GM19043 (cell line): ENCODE data around the gene BIN2.
"Not testable (repeated sequence)": the region's sequence is repeated elsewhere in the genome, so short reads cannot be mapped to it uniquely, and the experiment has no call there.

Experiments used
- ATAC-seq: cut with Tn5 transposase; IDR thresholded peaks from one replicate; pipeline ENCODE4 v1.9.1; 2021; ENCODE audit warnings: low read depth; ENCODE audit not compliant: unreplicated experiment

The BIN2 gene

DNA sequence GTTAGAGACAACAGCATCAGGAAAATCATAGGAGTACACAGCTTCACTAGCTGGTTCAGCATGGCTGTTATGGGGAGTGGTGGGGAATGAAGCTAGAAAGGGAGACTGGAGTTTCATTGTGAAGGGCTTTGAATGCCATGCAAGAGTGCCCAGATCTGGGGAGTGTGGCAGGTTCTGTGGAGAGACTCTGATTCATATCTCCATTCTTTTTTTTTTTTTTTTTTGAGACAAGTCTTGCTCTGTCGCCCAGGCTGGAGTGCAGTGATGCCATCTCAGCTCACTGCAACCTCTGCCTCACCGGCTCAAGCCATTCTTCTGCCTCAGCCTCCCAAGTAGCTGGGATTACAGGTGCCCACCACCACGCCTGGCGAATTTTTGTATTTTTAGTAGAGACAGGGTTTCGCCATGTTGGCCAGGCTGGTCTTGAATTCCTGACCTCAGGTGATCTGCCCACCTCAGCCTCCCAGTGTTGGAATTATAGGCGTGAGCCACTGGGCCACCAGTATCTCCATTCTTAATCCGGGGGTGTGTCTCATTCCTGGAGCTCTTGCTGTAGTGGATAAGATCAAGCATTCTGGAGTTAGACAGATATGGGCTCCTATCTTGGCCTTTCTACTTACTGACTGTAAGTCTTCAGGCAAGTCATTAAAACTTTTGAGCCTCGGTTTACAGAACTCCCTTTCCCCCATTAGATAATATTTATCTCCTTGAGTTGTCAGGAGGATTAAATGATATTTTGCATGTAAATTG is 5.7 kb downstream of the BIN2 start:
- ATAC-seq: not testable (repeated sequence)

DNA sequence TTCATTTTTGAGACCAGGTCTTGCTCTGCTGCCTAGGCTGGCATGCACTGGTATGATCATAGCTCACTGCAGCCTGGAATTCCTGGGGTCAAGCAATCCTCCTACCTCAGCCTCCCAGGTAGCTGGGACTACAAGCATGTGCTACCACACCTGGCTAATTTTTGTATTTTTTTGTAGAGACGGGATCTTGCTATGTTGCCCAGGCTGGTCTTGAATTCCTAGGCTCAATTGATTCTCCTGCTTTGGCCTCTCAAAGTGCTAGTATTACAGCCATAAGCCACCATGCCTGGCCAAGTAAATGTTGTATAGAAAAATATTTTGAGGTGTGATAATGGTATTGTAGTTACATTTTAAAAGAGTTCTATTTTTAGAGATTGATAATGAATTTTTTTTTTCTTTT is 12.6 kb downstream of the BIN2 start:
- no peak for ATAC-seq

DNA sequence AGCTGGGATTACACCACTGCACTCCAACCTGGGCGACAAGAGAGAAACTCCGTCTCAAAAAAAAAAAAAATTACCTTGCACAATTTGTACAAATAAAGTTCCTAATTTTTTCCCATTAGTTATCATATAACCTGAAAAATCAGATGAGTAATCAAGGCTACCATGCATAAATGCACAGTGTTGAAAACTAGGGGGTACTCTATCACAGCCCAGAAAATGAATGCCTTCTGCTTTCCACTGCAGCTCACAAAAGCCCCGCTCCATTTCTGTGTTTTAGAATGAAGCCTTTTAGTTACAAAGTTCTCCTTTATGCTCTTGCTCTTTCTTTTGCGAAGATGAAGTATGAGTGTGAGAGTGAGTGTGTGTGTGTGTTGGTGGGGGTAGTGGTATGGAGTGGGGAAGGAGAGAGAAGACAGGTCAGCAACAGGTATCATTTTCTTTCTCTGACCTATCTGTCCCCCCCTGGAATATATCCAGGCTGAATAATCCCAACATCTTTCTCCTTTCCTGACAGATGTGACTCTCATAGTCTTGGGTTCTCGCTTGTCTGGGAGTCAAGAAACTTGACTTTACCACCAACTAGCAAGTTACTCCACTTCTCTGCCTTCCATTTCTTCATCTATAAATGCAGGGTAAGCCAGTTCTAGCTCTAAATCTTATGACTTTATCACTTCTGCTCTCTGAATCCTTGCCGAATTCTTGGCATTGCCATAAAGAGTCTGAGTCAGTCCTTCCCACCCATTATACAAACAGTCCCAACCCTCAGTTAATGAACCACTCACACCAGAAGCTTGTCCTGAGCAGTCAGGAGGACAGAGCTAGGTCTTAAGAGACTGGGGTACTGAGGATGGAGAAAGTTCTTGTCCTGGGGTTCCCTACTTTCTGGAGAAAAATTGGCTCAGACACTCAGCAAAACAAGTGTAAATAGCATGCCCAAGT is 16.1 kb downstream of the BIN2 start:
- ATAC-seq: no peak

DNA sequence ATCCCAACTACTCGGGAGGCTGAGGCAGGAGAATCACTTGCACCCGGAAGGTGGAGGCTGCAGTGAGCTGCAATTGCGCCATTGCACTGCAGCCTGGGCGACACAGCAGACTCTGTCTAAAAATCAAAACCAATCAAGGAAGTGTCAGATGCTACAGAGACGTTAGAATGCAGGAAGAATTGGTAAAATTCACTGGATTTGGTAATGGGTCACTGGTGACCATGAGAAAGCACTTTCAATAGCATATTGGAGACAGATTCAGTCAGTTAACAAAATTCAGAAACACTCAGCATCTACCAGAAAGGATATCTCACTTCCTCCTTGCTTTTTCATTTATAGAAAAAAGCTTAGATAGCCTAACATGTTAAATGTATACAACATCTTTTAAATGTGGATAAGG is 17.5 kb downstream of the BIN2 start:
- ATAC-seq: no peak

DNA sequence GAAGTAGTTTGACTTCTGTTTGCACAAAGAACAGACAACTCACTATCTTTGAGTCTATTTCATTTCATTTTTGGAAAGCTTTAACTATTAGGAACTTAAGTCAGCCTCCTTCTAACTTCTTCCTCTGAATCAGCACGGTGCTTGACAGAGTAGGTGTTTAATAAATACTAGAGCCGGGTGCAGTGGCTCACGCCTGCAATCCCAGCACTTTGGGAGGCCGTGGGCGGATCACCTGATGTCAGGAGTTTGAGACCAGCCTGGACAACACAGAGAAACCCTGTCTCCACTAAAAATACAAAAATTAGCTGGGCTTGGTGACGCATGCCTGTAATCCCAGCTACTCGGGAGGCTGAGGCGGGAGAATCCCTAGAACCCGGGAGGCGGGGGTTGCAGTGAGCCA is 23.2 kb downstream of the BIN2 start:
- not testable (repeated sequence) for ATAC-seq

DNA sequence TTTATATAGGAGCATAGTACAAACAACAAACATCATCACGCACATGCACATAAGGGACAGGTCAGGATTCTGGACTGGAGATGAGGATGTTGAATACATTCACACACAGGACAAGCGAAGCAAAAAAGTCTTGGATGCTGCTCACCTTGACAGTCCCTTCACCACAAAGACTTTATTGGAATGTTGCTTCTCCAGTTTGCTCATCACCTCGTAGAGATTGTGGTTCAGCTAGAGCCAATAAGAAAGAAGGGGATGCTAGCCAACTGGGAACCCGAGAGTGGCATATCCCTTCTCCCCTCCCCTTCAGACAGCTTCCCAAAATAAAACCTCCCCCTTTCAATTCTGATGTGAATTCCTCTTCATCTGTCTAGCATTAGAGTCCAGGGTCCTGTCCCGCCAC is 28.3 kb downstream of the BIN2 start:
- no peak for ATAC-seq

DNA sequence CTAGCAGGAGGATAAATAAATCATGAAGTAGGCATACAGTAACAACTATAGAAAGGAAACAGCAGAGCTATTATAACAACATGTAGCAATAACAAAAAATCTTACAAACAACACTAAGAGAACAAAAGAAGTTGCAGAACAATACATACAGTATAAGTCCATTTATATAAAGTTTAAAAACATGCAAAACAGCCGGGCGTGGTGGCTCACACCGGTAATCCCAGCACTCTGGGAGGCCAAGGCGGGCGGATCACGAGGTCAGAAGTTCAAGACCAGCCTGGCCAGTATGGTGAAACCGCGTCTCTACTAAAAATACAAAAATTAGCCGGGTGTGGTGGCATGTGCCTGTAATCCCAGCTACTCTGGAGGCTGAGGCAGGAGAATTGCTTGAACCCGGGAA is 29.9 kb downstream of the BIN2 start:
- ATAC-seq: not testable (repeated sequence)

DNA sequence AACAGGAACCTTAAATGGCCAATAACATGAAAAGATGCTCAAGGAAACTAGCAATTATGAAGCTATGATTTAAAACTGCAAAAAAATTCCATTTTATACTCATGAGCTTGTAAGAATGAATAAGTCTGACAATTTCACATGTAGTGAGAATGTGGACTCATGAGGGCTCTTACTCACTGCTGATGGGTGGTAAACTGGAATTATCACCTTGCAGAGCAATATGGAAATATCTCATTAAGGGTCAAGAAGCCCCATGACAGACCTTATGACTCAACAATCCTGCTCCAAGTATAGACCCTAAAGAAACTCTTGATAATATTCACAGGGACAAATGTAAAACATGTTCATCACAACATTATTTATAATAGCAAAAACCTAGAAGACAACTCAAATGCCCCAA is 30.3 kb downstream of the BIN2 start:
- no peak for ATAC-seq

DNA sequence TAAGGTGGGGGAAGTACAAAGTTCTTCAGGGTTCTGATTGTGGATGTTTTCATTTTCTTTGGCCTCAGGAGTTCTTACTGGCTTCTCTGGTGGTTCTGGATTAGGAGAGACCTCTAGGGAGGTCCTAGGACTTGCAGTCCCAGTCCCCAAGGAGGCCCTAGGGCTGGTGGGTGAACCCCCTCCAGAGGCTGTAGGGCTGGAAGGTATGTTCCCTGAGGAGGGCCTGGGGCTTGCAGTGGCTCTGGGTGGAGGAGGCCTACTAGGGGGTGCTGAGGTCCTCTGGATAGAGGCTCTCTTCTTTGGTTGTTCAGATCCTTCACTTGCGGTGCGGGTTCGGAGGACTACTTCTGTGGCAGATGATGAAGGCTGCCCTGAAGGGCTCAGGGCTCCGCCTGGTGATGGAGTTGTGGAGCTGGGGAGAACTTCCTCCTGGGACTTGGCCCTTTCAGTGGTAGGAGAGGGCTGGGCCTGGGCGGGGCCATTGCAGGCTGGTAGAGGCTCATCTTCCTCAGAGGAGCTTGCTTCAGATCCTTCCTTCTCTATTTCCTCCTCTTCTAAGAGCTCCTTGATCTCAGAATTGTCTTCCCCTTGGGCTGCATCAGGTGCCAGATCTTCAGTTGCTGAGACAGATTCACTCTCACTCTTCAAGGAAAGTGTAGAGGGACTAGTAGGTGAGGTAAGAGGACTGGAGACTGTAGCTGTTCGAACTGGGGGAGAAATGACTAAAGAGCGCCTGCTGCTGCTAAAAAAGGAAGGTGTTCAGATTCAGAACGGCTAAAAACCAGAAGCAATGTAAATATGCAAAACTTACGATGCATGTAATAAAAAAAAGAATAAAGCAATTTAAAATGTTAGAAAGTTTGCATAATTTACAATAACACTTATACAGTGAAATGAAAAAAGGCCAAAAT is 32.1 kb downstream of the BIN2 start:
- ATAC-seq: not testable (repeated sequence)

DNA sequence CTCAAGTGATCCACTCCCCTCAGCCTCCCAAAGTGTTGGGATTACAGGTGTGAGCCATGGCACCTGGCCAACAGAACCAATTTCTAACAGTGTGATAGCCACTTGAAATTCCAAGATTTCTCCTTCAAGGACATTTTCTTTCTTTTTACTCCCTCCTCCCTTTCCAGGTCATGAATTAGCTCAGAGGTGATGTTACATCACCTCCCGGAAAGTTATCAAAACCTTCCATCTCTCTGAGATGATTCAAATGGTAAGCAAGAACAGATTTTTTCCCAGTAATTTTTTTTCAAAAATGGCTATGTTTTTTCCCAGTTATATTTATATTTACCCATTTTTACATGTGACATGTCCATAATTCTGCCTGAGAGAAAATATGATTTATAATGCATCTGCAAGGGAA is 38.1 kb downstream of the BIN2 start:
- ATAC-seq: no peak

DNA sequence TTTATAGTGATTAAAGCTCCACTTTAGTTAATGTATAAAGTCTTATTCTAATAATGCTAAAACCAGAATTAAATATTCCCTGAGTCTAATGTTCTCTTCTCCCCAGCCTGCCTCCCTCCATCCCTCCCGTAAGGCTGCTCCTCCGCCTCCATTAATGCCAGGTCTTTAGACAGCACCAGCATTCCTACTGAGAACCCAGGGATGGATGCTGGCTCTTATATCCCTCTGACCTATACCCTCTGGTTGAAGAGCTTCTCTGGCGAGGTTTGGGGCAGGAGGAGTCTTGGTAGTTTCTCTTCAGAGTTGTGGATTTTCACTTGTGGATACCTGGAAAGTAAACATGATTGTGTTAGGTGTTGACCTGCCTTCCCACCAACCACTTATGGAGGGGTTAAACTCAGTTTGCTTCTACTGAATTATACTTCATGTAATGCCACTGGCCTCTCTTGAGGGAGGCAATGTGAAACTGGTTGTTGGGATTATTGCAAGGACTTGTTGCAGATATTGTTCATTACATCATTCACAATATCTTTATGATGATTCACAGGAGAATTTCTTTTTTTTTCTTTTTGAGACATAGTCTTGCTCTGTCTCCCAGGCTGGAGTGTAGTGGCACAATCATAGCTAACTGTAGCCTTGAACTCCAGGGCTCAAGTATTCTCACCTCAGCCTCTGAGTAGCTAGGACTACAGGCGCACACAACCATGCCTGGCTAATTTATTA is 42.6 kb downstream of the BIN2 start:
- no peak for ATAC-seq

DNA sequence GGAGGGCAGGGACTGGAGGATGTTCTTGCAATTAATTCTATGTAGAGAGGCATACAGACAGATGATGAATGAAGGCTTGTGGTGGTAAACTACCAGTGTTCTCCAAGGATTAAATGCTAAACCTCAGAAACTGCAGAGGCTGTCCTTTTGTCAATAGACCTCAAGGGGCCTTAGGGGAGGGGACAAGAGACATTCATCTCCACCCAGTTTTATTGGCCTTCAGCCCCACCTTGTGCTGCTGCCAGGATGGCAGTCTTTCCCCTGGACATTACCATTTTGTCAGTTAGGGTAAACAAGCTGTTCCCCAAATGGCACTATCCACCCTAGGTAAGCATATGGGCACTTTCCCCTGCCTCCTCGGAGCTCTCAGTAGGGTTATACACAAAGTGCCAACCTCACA is 48.9 kb downstream of the BIN2 start:
- ATAC-seq: no peak

DNA sequence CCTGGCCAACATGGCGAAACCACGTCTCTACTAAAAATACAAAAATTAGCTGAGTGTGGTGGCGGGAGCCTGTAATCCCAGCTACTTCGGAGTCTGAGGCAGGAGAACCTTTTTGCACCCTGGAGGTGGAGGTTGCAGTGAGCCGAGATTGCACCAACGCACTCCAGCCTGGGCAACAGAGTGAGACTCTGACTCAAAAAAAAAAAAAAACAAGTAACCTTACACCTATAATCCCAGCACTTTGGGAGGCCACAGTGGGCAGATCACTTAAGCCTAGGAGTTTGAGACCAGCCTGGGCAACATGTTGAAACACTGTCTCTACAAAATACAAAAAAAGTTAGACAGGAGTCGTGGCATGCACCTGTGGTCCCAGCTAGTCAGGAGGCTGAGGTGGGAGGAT is 51.2 kb downstream of the BIN2 start:
- not testable (repeated sequence) for ATAC-seq

DNA sequence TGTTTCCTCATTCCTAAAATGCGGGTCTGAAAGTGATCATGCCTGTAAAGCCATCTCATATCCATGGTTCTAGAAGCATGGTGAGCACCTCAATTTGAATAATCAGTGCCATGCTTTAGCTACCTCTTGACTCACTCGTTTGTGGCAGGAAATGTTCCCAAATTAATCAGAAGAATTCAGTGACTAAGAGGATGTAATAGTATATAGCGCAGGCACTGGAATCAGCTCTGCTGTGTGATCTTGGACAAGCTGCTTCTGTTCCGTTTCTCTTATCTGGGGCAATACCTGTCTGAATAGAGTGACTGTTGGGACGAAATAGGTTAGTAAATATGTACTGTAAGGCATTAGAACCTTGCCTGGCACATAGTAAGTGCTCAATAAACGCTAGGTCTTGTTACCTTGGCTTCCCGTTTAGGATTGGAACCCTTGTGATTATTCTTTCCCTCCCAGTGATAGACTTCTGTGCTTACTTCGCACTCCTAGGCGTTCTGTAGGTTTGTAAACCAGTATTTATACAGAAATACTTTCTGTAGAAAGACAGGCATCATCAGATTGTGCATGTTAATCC is 52.9 kb downstream of the BIN2 start:
- ATAC-seq: no peak

DNA sequence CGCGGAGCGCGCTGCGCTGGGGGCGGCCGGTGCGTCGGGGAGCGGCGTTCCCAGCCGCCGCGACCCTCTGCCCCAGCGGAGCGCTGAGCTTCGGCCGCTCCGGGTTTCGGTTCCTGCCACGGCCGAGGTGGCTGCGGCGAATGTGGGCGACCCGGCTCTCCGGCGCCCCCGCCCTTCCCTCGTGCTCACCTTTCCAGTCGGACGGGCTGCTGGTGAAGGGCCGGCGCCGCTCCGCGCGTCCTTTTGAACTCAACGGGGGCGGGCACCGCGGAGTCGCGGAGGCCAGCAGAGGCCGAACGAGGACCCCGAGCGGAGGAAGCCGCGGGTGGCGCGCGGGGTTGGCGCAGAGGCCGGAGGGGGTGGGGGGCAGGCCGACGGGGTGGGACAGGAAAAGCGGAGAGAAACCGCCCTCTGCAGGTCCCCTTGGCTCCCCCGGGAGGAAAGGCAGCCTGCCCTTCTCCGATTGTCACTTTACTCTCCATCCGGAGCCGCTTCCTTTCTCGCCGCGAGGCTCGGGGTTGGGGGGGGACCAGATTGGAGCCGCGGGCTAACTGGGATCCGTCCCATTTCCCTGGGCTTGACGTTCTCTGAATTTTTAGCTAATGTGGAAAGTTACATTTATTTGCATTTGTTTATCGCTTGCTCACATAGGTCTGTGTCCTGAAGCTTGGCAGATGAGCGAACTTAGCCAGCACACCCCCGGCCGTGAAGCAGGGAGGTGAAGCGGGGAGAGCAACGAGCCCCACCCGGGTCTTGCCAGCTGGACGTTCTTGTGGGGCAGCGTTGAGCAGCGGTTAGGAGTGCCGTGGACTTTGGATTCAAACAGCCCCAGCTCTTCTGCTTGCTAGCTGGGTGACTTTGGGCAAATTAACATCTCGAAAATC is 53.7 kb downstream of the BIN2 start, which contains the start of gene SMAGP:
SMAGP (minus strand) TSS at position 349 of the 884 bp plus-strand sequence. CDS start 1,137 bp downstream, outside the sequence.
- peak; percentile 62 for ATAC-seq

DNA sequence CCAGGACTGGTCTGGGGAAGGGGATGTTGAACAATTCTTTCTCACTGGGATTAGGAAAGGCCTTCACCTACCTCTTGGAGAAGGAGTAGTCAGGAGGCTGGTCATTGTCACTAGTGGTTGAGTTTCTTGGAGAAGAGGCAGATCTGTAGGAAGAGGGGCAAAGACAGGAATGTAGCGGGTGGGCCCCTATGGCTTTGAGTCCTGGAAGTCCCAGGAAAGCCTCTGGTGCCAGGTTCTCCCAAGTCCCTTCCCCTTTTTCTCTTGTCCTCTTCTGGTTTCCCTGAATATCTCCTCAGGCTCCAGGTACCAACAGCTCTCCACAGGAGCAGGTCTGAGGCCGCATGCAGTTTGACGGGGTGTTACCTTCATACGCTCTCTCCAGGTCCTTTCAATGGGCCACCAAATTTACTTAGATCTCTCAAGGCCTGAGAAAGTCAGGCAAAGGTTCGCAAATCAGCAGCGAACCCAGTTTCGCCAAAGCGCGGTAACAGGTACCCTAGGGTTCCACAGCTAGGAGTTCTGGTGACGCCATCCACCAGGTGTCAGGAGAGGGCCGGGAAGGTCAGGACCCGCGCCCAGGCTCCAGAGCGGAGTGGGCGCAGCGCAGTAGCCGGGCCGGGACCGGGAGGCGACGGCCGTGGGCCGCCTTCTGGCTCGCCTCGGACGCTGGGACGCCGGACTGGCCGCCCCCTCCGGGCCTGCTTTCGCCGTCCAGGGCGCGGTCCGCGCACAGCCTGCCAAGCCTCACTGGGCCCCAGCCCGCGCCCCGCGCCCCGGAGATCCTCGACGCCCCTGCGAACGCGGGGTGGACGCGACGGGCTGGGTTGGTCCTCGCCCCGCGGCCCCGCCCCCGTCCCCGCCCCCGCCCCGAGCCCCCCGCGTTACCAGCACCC is 54.6 kb downstream of the BIN2 start:
- ATAC-seq: peak; percentile 26

DNA sequence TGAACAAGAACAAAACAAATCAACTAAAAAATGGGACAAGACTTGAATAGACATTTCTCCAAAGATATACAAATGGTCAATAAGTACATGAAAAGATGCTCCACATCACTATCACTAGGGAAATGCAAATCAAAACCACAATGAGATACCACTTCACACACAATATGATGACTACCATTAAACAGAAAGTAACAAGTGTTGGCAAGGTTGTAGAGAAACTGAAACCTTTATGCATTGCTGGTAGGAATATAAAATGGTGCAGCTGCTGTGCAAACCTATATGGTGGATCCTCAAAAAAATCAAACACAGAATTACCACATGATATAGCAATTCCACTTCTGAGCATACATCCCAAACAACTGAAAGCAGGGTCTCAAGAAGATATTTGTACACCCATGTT is 59.0 kb downstream of the BIN2 start:
- ATAC-seq: no peak

DNA sequence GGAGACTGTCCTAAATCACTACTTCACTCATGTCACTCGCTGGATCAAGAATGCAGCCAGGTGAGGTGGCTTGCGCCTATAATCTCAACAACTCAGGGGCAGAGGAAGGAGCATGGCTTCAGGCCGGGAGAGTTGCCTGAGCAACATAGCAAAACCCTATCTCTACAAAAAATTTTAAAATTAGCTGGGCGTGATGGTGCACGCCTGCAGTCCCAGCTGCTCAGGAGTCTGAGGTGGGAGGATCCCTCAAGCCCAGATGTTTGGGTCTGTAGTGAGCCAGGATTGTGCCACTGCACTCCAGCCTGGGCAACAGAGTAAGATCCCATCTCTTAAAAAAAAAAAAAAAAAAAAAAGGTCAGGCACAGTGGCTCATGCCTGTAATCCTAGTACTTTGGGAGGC is 59.7 kb downstream of the BIN2 start:
- no peak for ATAC-seq
